ENCODE measurements around the gene MAL.

DNA sequence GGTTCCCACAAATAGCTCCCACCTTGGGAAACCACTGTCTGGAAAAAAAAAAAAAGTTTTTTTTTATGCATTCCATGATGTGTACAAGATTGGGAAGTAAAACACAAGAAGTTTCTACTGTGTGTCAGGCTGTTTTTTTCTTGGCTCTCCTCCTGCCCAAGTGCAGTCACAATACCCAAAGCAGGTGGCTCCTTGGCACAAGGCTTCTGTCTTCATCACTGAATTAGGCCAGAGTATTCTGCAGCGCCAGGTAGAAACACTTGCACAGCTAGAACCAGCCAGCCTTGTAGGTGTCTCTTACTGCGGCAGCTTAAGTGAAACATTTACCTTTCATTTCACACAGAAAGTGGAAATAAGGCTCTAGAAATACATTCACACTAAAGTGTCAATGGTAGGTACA is 23.8 kb upstream of the MAL start:
- TF ChIP-seq, protein P1, sequence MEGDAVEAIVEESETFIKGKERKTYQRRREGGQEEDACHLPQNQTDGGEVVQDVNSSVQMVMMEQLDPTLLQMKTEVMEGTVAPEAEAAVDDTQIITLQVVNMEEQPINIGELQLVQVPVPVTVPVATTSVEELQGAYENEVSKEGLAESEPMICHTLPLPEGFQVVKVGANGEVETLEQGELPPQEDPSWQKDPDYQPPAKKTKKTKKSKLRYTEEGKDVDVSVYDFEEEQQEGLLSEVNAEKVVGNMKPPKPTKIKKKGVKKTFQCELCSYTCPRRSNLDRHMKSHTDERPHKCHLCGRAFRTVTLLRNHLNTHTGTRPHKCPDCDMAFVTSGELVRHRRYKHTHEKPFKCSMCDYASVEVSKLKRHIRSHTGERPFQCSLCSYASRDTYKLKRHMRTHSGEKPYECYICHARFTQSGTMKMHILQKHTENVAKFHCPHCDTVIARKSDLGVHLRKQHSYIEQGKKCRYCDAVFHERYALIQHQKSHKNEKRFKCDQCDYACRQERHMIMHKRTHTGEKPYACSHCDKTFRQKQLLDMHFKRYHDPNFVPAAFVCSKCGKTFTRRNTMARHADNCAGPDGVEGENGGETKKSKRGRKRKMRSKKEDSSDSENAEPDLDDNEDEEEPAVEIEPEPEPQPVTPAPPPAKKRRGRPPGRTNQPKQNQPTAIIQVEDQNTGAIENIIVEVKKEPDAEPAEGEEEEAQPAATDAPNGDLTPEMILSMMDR (IDR thresholded peaks at IDR 0.05) = no peak
- no peak for TF ChIP-seq POLR2A (IDR thresholded peaks at IDR 0.05)

Data from esophagus squamous epithelium (tissue), 4 donors.